Lower lobe of right lung (tissue), 2 donors: ENCODE measurements around the gene RLN1. TPM values are rescaled to one million over a fixed set of nuclear protein-coding genes. Genes with fewer than 3 reads are reported as not detected.

Source experiments
- ATAC-seq, 2 donors: fragments of 200-7000 bp; cut with Tn5 transposase; one replicate each; pipeline ENCODE4 v1.9.1; 2020 to 2022; ENCODE audit warnings: mild to moderate bottlenecking in 2 of 2, moderate library complexity in 2 of 2
- DNase-seq: peaks from one replicate; pipeline ENCODE4 v3.0.0-alpha.2; 2020
- H3K27ac ChIP-seq: fragments of 200-600 bp; one replicate; pipeline ENCODE4 v1.8.0; 2022
- H3K27me3 ChIP-seq: fragments of 200-600 bp; one replicate; pipeline ENCODE4 v1.8.0; 2022; ENCODE audit warnings: low read depth
- H3K36me3 ChIP-seq: fragments of 200-600 bp; one replicate; pipeline ENCODE4 v1.8.0; 2022; ENCODE audit warnings: mild to moderate bottlenecking
- H3K4me1 ChIP-seq: fragments of 200-600 bp; one replicate; pipeline ENCODE4 v1.8.0; 2022
- H3K4me3 ChIP-seq: fragments of 200-600 bp; one replicate; pipeline ENCODE4 v1.8.0; 2022; ENCODE audit warnings: mild to moderate bottlenecking
- H3K9me3 ChIP-seq: fragments of 200-600 bp; one replicate; pipeline ENCODE4 v1.8.0; 2022
- intact Hi-C: fragments of 100-400 bp; cut with DNase I; formaldehyde crosslinking; loops from one replicate; pipeline ENCODE4 v1.11.0; 2022
- total RNA-seq: library from RNA; stranded (reverse); fragmentation: NEBNext Ultra II Directional; extraction: Animal tissue kit (Norgen Biotek cat#: 25700); gene quantifications from one replicate; pipeline ENCODE4 v1.2.1, GENCODE V29; 2021
- TF ChIP-seq, protein P1 (sequence below): fragments of 200-600 bp; IDR thresholded peaks from one replicate; pipeline ENCODE4 v1.8.0; 2022; ENCODE audit warnings: antibody characterized with exemption, mild to moderate bottlenecking
- donor health status: DM: no; HTN: yes; CAD: no; lungs with severe emphysema.

Gene RLN1
- total RNA-seq, 1 donor from 2014 or later = not detected

GRCh38 chr9:5375790-5376477 lies 36.3 kb upstream of the RLN1 start:
- H3K9me3 ChIP-seq = no peaks in the 10 kb centered on the region
- no peak overlapping the region for H3K4me3 ChIP-seq
- intact Hi-C loops = no loop called here
- DNase-seq (no peak), ATAC-seq (no peak)
- H3K36me3 ChIP-seq = no peaks in the 10 kb centered on the region
- TF ChIP-seq, protein P1, sequence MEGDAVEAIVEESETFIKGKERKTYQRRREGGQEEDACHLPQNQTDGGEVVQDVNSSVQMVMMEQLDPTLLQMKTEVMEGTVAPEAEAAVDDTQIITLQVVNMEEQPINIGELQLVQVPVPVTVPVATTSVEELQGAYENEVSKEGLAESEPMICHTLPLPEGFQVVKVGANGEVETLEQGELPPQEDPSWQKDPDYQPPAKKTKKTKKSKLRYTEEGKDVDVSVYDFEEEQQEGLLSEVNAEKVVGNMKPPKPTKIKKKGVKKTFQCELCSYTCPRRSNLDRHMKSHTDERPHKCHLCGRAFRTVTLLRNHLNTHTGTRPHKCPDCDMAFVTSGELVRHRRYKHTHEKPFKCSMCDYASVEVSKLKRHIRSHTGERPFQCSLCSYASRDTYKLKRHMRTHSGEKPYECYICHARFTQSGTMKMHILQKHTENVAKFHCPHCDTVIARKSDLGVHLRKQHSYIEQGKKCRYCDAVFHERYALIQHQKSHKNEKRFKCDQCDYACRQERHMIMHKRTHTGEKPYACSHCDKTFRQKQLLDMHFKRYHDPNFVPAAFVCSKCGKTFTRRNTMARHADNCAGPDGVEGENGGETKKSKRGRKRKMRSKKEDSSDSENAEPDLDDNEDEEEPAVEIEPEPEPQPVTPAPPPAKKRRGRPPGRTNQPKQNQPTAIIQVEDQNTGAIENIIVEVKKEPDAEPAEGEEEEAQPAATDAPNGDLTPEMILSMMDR = no peak
- no peaks in the 10 kb centered on the region for H3K4me1 ChIP-seq
- no peaks in the 10 kb centered on the region for H3K27me3 ChIP-seq
- H3K27ac ChIP-seq = no peak overlapping the region

- H3K9me3 ChIP-seq = no peaks in the 10 kb centered on the region
- no peak for DNase-seq
- intact Hi-C loops = no loop called here
- TF ChIP-seq, protein P1 = no peak
- no peak overlapping the region for H3K4me3 ChIP-seq
- no peaks in the 10 kb centered on the region for H3K4me1 ChIP-seq
- H3K27me3 ChIP-seq = no peaks in the 10 kb centered on the region
- no peak for ATAC-seq
- H3K36me3 ChIP-seq = no peaks in the 10 kb centered on the region
- H3K27ac ChIP-seq = no peak overlapping the region
Observed at GRCh38 chr9:5375091-5375490, 35.4 kb upstream of the RLN1 start.

DNA sequence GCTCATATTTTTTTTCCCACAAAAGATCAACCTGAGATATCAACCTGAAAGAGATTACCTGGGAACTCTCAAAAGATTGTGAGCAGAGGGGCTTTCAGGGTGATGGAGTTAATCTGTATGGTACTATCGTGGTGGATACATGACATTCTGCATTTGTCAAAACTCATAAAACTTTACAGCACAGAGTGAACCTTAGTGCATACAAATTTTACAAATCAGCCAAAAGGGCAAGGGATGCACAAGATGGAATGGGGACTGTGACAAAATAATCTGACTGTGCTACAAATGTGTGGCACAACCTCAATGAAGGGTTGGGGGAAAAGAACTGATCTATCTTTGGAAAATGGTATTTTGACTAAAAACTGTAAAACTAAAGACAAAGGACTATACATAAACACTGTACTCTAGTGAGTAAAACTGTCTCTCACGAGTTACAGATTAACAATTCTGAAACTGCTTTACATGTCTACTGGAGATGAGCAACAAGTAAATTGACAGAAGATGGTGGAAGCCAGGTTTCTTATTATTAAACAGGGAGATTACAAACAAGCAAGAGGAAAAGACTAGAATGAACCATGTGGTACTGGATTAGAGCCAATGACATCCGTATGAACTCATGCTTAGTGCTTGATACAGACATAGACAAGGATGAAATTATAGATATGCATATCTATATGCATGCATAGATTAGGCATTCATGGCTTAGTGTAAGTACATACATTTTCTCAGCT lies 24.8 kb upstream of the RLN1 start:
- H3K4me3 ChIP-seq = no peak overlapping the region
- DNase-seq (no peak), ATAC-seq (no peak)
- H3K27ac ChIP-seq = no peak overlapping the region
- intact Hi-C loops = no loop called here
- H3K4me1 ChIP-seq = no peaks in the 10 kb centered on the region
- TF ChIP-seq, protein P1 = no peak
- H3K27me3 ChIP-seq = no peaks in the 10 kb centered on the region
- no peaks in the 10 kb centered on the region for H3K9me3 ChIP-seq
- H3K36me3 ChIP-seq = peaks cover 7% of the 10 kb centered on the region

GRCh38 chr9:5361326-5362010 lies 21.8 kb upstream of the RLN1 start:
- Histone ChIP-seq H3K4me1 (no peaks in the 10 kb centered on the region), H3K4me3 (no peak overlapping the region), H3K36me3 (peaks cover 7% of the 10 kb centered on the region), H3K9me3 (no peaks in the 10 kb centered on the region), H3K27ac (no peak overlapping the region), H3K27me3 (no peaks in the 10 kb centered on the region)
- TF ChIP-seq, protein P1 = no peak
- intact Hi-C loops = no loop called here
- ATAC-seq = no peak
- DNase-seq = no peak

DNA sequence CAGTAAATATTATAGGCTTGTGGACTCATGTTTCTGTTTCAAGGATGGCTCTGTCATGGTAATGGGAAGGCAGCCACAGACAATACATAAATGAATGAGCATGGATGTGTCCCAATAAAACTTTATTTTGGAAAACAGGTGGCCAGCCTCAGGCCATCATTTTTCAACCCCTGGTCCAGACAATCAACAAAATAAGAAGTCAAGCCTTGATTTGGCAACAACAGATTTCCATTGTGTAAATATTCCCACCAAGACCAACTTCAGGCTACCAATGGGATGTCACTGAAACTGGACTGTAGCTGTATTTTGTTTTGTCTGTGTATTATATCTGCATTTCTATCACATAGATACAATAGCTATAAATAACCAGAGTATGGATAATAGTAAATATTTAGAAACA lies 20.7 kb upstream of the RLN1 start:
- DNase-seq (no peak), ATAC-seq (no peak)
- Histone ChIP-seq H3K9me3 (no peaks in the 10 kb centered on the region), H3K27me3 (no peaks in the 10 kb centered on the region), H3K4me1 (no peaks in the 10 kb centered on the region), H3K27ac (no peak overlapping the region), H3K4me3 (no peak overlapping the region), H3K36me3 (peaks cover 7% of the 10 kb centered on the region)
- TF ChIP-seq, protein P1 = no peak
- intact Hi-C loops = no loop called here
